ENCODE data around the gene BRSK2.
"Not testable (repeated sequence)": the region's sequence is repeated elsewhere in the genome, so short reads cannot be mapped to it uniquely, and the experiment has no call there.

Gene BRSK2

DNA sequence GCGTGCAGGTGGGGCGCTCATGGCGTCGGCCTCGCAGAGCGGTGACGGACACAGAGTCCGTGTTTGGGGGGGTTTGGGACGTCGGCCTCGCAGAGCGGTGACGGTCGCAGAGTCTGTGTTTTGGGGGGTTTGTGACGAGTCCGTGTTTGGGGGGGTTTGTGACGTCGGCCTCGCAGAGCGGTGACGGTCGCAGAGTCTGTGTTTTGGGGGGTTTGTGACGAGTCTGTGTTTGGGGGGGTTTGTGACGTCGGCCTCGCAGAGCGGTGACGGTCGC, 20.1 kb downstream of the BRSK2 start:
- DNase-seq (ENCODE audit: low read depth), result not testable (repeated sequence)

DNA sequence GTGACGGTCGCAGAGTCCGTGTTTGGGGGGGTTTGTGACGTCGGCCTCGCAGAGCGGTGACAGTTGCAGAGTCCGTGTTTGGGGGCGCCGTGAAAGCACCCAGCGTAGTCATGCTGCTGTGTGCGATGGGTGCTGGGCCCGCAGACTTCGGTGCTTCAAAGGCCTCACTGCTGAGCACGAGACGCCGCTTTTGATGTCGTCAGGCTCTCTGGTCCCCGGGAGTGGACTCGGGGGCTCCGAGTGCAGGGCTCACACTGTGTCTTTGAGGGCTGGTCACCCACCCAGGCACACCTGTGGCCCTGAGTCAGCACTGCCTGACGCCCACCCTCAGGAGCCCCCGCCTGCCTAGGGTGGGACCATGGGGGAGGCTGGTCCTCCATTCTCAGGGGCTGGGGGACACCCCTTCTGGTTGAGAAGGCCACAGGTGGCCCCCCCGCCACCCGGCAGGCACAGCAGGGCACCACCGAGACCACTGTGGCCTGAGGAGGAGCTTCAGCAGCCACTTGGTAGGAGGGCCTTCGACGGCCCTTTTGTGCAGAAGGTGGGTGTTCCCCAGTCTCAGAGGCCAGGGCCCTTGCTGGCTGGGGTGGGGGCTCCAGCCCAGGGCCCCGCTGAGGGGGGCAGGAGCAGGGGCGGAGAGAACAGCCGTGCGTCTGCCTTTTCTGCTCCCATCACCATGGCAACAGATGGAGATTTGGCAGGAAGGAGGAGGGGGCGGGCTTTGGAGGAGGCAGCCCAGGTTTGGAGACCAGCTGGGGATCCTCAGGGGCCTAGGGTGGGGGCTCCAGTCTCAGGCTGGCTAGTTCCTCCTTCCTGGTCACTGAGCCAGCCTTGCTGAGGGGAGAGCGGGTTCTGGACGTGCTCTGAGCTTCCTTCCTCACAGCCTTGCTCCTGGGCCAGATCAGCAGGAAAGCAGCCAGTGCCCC, 20.9 kb downstream of the BRSK2 start:
- DNase-seq (ENCODE audit: low read depth), result no peak

DNA sequence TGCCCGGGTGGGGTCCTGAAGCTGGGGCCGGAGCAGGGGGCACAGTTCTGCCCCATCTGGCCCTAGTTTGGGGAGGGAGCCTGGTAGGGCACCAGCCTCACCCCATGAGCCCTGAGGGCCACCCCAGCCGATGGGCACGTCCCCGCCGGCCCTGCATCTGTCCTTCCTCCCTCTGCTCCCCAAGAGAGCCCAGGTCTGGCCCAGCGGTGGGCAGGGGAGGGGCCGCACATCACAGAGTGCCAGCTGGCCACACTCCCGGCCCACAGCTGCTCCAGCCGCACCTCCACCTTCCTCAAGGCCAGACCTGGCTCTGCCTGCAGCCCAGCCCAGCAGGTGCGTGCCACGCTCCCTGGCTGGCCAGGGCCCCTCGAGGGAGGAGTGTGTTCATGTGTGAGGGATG, 21.6 kb downstream of the BRSK2 start:
- no peak for DNase-seq (ENCODE audit: low read depth)

DNA sequence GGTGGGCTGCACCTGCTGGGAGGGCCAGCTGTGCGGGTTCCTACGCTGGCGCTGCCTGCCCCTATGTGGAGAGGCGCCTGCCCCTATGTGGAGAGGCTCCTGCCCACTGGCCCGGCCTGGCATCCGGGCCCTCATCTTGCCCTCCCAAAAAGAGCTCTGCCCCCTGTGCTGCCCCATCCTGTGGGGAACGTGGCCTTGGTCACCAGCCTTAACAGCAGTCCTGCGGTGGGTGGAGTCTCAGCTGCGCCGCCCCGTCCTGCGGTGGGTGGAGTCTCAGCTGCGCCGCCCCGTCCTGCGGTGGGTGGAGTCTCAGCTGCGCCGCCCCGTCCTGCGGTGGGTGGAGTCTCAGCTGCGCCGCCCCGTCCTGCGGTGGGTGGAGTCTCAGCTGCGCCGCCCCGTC, 22.0 kb downstream of the BRSK2 start:
- not testable (repeated sequence) for DNase-seq (ENCODE audit: low read depth)

DNA sequence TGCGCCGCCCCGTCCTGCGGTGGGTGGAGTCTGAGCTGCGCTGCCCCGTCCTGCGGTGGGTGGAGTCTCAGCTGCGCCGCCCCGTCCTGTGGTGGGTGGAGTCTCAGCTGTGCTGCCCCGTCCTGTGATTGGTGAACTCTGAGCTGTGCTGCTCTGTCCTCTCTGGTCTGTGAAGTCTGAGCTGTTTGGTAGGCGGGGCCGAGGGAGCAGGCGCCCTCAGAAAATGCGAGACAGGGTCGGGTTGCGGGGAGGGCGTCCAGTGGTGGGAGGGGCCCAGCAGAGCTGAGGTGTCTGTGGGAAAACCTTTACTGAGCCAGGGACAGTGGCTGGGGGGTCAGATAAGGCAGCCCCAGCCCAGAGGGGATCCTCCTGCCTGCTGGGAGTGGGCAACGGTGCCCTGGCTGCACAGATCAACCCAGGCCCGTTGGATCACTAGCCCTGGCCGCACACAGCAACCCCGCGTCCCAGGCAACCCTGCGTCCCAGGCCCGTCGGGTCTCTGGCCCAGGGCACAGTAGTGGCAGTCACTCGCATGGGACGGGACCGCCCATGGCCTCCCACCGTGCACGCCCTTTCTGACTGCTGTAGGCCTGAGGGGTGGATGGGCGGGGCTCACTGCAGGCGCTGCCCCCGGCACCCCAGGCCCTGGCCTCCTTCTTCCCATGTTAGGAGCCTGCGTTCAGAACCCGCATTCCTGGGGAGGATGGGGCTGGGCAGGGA, 22.8 kb downstream of the BRSK2 start:
- DNase-seq (ENCODE audit: low read depth), result no peak

DNA sequence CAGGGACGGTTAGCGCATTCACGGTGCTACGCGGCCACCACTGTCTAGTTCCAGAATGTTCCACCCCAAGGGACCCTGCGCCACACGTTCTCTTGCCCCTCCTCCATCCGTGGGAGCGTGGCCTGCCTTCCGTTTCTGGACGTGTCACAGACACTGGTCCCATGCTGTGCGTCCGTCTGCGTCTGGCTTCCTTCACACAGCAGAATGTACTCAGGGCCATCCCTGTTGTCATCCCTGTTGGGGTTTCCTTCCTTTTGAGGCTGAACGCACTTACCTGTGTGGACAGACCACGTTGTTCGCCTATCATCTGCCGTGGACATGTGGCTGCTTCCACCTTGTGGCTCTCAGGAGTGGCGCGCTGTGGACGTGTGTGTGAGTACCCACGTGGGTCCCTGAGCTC, 24.9 kb downstream of the BRSK2 start:
- no peak for DNase-seq (ENCODE audit: low read depth)

DNA sequence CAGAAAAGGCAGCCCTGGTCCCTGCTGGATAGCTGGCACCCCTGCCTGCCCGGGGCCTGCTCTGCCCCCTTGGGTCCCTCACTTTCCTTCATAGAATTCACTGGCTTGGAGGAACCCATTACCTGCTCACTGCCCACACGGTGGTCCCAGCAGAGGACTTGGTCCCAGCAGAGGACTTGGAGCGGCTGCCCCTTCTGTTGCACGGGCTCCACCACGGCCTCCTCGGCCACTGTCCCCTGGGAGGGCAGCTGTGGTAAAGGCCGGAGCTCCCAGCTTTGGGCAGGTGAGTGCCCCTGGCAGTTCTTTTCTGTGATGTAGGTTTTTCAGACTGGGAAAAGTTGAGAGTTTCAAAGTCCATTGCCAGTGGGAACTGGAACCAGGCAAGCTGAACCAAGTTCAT, 25.9 kb downstream of the BRSK2 start:
- DNase-seq (ENCODE audit: low read depth), result no peak

DNA sequence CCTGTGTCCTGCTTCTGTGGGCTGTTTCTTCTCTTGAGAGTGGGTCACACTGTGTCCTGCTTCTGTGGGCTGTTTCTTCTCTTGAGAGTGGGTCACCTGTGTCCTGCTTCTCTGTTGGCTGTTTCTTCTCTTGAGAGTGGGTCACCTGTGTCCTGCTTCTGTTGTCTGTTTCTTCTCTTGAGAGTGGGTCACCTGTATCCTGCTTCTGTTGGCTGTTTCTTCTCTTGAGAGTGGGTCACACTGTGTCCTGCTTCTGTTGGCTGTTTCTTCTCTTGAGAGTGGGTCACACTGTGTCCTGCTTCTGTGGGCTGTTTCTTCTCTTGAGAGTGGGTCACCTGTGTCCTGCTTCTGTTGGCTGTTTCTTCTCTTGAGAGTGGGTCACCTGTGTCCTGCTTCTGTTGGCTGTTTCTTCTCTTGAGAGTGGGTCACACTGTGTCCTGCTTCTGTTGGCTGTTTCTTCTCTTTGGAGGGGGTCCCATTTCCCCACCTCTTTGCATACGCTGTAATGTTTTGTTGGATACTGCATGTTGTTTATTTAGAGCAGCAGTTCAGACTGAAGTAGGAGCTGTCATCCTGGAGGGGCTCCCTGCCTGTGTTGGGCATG, 28.6 kb downstream of the BRSK2 start:
- not testable (repeated sequence) for DNase-seq (ENCODE audit: low read depth)

DNA sequence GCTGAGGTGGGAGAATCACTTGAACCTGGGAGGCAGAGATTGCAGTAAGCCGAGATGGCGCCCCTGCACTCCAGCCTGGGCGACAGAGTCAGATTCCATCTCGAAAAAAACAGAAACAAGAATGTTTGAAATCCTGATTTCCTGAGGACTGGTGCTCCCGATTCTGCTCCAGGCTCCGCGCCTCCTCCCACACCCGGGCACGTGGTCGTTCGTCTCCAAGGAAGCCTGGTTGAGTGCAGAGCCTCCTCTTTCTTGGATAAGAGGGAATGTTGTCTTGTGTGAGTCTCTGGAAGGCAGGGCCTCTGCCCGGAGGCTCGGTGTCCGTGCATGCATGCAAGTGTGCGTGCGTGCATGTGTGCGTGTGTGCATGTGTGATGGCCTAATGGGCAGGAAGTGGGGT, 30.1 kb downstream of the BRSK2 start:
- no peak for DNase-seq (ENCODE audit: low read depth)

DNA sequence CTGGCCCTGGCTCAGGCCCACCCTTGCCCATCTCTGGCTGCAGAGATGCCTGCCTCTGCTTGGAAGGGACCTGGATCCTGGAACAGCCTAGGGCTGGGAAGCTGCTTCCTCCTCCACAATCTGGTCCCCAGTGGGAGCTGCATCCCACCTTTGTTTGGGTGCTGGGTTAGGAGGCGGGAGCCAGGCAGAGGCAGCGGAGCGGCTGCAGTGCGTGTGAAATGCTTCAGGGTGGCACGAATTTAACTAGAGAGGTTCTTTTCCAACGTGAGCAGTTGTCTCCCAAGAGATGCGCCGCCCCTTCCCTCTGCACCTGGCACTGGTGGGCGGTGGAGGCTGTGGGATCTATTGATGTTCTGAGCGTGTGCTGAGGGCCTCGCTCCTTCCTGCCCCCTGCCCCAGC, 31.6 kb downstream of the BRSK2 start:
- no peak for DNase-seq (ENCODE audit: low read depth)

DNA sequence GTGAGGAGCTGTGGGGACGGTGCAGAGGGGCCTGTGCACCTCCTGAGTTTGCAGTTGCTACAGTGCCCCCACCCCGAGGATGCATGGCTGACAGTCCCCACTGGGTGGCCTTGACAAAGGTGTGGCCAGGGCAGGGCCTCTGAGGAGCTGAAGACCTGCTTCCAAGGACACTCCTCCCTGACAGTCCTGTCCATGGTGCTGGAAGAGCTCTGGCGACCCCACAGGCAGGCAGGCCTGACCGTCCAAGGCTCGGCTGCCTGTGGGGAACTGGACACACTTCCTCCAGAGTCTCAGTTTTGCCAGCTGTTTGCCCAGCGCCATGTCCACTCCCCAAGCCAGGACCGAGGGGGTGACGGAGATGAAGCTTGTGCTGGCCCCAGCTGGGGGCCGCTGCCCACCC, 32.7 kb downstream of the BRSK2 start:
- DNase-seq (ENCODE audit: low read depth), result no peak

DNA sequence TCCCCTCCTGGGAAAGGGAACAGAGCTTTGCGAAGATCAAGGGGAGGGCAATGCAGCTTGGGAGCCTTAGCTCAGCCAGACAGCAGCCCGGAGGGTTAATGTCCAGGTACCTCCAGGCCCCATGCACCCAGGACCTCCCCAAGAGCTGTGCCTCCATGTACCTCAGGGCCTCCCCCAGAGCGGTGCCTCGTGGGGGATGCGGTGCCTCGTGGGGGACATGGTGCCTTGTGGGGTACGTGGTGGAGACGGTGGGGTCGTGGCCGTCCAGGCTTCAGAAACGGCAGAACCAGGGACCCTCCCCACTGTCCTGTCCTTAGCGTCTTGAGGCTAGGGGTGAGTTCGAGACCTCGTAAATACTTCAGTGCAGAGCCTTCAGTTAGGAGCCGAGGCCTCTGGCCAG, 33.2 kb downstream of the BRSK2 start:
- no peak for DNase-seq (ENCODE audit: low read depth)

DNA sequence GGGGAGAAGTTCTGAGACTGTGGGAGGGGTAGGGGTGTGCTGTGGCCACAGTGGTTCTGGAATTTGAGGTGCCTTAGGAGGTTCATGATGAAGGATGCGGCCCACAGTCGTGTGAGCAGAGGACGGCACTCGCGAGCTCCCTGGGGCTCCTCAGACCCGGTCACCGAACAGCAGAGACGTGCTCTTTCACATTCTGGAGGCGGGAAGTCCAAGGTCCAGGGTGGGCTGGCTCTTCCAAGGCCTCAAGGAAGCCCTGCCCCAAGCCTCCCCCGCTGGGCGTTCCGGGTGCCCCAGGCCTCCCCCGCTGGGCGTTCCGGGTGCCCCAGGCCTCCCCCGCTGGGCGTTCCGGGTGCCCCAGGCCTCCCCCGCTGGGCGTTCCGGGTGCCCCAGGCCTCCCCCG, 33.7 kb downstream of the BRSK2 start:
- DNase-seq (ENCODE audit: low read depth), result not testable (repeated sequence)

DNA sequence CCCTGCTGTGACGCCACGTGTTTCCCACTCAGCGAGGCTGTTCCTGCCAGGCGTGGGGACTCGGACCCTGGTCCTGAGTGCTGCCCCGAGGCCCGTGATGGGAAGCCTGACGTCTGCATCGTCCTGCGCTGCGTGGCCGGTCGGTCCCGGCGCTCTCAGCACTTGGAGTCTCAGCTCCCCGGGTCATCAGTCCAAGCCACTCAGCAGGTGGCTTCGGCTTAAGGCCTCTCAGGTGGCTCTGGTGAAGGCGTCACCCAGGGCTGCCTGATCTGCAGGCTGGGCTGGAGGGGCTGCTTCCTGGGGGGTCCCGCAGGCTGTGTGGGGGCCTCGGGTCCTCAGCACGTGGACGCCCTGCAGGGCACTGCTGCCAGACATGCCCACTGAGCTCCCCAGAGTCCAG, 35.3 kb downstream of the BRSK2 start:
- DNase-seq (ENCODE audit: low read depth), result no peak

DNA sequence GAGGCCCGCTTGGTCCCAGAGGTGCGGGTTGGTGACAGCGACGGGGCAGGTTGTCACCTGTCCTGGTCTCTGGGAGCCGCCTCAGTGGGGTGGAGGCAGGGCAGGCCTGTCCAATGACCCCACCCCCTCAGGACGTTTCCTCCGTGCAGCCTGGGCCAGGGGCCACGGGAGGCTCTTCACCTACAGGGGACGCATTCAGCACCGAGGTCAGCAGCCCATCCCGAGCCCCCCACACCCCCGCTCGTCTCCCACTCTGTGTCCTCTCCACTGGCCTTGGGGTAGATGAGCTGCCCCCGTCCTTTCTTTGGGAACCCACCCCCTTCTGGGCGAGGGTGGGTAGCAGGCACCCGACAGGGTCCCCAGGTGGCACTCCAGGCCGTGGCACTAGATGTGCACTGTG, 35.7 kb downstream of the BRSK2 start:
- DNase-seq (ENCODE audit: low read depth), result no peak

DNA sequence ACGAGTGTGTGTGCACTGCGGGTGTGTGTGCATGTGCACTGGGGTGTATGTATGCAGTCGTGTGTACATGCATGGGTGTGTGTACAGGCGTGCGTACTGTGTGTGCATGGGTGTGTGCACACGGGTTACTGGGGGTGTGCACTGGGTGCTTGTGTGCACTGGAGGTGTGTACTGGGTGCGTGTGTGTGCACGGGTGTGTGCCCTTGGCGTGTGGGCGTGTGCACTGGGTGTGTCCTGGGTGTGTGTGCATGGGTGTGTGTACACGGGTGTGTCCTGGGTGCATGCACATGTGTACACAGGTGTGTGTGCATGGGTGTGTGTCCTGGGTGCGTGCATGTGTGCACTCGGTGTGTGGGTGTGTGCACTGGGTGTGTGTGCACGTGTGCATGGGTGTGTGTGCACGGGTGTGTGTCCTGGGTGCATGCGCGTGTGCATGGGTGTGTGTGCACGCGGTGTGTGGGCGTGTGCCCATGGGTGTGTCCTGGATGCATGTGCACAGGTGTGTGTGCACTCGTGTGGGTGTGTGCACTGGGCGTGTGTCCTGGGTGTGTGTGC, 39.1 kb downstream of the BRSK2 start:
- no peak for DNase-seq (ENCODE audit: low read depth)

DNA sequence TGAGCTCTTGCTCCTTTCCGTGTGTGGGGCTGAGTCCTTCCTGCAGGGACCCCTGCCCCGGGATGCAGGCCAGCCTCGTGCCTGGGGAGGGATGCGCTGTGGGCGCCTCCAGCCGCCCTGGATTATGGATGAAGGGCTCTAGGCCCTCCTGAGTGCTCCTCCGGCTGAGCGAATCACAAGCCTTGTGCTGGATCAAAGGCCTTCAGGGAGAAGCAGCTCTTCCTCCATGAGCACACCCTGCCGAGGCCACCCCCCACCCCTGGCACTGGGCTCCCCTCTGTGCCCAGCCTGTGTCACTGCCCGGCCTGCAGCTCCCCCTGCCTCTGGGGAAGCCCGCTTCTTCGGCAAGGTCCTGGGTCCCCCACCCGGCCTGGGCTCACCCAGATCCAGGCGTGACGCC, 43.8 kb downstream of the BRSK2 start:
- DNase-seq (ENCODE audit: low read depth), result no peak

DNA sequence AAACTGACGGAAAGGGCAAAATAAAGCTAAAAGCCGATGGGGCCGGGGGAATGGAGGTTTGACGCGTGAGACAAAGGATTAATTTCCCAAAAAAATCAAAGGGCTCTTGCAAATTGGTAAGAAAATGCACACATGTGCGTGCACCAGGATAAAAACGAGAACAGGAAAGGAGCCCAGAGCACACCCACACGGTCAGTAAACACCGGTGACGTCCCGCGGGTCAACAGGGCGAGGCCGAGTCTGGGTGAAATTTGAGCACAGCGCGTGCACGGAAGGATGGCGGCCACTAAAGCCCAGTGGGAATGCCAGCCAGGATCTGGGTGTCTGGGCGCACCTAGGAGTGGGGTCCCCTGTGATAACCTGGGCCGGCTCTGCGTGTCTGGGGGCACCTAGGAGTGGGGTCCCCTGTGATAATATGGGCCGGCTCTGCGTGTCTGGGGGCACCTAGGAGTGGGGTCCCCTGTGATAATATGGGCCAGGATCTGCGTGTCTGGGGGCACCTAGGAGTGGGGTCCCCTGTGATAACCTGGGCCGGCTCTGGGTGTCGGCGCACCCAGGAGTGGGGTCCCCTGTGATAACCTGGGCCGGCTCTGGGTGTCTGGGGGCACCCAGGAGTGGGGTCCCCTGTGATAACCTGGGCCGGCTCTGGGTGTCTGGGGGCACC, 44.4 kb downstream of the BRSK2 start:
- DNase-seq (ENCODE audit: low read depth), result no peak

DNA sequence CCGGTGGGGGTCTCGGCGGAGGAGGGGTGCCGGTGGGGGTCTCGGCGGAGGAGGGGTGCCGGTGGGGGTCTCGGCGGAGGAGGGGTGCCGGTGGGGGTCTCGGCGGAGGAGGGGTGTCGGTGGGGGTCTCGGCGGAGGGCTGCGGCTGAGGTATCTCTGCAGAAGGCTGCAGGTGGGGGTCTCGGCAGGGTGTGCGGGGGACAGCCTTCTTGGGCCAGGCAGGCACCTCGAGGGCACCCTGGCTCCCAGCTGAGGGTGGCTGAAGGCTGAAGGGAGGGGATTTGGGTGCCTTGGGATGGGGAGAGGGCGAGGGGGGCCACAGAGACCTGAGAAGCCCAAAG, 45.7 kb downstream of the BRSK2 start:
- not testable (repeated sequence) for DNase-seq (ENCODE audit: low read depth)

DNA sequence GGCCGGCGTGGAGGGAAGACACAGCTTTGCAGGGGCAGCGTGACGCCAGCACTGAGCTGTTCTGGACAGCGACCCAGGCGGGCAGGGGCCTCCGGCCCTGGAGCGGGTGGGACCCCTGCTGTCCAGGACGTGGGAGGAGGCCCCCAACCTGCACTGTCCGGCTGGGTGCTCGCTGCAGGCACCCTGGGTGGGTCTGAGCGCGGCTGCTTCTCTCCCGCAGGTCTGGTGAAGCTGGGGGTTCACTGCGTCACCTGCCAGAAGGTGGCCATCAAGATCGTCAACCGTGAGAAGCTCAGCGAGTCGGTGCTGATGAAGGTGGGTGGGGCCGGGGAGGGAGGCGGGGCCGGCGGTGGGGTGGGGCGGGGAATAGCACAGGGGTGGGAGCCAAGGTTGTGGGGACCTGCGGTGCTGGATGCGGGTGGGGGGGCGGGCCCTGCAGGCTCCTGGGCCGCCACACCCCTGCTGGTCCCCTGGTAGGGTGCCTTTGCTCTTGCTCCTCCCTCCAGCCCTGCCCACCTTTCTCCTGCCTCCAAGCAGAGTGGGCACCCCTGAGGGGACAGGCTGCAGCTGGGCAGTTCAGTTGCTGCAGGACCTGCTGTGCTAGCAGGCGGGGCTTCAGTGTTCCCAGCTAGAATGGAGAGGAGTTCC, 46.2 kb downstream of the BRSK2 start:
- peak; percentile 1 for DNase-seq (ENCODE audit: low read depth)

DNA sequence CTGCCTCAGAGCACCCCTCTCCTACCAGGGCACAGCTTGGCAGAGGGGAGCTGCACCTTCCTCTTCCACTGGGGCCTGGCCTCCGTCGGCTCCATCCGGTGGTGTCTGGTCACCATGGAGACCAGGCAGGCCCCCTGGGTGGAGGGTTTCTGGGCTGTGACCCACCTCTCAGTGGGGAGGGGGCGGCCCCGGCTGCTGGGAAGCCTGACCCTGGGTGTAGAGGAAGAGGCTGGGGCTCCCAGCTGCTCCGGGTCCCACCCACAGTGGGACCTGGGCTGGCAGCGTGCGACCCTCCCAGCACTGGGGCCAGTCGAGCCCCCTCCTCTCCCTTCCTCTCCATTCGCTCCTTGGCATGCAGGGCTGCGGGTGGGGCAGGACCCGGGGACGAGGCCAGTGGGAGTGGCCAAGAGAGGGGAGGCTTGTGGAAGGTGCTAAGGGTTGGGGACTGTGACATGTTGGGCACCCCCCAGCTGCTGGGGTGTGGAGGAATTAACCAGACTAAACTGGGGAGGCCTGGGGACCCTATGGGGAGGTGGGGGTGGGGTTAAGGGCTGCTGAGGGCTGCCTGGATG, 46.8 kb downstream of the BRSK2 start:
- DNase-seq (ENCODE audit: low read depth), result no peak

DNA sequence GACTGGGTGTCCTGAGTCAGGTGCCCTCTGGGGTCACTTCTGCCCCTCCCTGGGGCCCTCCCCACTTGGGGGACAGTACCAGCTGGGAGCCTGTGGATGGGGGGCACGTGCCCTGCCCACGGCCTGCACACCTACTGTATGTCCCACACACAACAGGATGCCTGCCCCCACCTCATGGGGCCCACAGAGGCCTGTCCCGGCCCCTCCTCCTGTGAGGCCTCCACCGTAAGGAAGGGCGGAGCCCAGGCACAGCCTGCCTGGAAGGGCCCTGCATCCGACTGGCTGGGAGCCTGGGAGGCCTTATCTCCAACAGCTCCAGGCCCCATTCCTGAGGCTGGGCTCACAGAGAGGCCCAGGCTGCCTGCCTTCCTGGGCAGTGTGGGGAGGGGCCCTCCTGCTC, 47.8 kb downstream of the BRSK2 start:
- no peak for DNase-seq (ENCODE audit: low read depth)
